Progenitor cell of endocrine pancreas (in vitro differentiated cells): ENCODE results near the gene STK33. TPM values are rescaled to one million over a fixed set of nuclear protein-coding genes. Genes with fewer than 3 reads are reported as not detected.

Experiments used
- DNase-seq: peaks from one replicate; pipeline ENCODE4 v3.0.0; 2021; ENCODE audit warnings: low spot score; ENCODE audit not compliant: unreplicated experiment
- H3K27ac Mint-ChIP-seq: 2 replicates; pipeline ENCODE4 v1.8.0; 2021; ENCODE audit warnings: mild to moderate bottlenecking, moderate library complexity, mixed read lengths
- H3K27me3 Mint-ChIP-seq: 2 replicates; pipeline ENCODE4 v1.8.0; 2021; ENCODE audit warnings: mixed read lengths
- H3K36me3 Mint-ChIP-seq: 2 replicates; pipeline ENCODE4 v1.8.0; 2022; ENCODE audit warnings: mixed read lengths; ENCODE audit not compliant: insufficient read depth
- H3K4me1 Mint-ChIP-seq: 2 replicates; pipeline ENCODE4 v1.8.0; 2021; ENCODE audit warnings: low read depth, mixed read lengths
- H3K4me3 Mint-ChIP-seq: 2 replicates; pipeline ENCODE4 v1.8.0; 2021; ENCODE audit warnings: low read depth, mild to moderate bottlenecking, moderate library complexity, mixed read lengths
- H3K9me3 Mint-ChIP-seq: 2 replicates; pipeline ENCODE4 v1.8.0; 2021; ENCODE audit warnings: low read depth, mixed read lengths
- CTCF ChIP-seq: fragments of 200-600 bp; sonication (generic); IDR thresholded peaks from one replicate; pipeline ENCODE4 v1.5.0; 2021; ENCODE audit warnings: antibody characterized with exemption, mild to moderate bottlenecking; ENCODE audit not compliant: unreplicated experiment
- total RNA-seq: library from RNA; stranded (reverse); gene quantifications from 2 replicates; pipeline ENCODE4 v1.2.1, GENCODE V29; 2021

STK33 gene
- total RNA-seq, 1 donor from 2014 or later: 23.4 TPM

DNA sequence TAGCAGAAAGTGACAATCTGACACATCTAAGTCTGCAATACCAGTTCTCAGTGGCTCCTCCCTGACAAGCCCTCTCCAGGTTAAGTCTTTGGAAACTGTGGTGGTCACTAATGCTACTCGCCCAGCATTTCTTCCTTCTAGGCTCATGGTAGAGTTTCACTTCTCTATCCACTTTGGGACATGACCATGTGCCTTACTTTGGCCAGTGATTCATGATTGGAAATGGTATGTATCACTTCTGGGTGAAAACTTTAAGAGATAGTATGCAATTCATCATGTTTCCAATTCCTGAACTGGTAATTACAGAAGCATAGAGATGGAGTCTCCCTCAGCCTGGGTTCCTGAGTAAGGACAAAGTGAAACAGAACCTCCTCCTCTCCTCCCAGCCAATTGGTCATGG lies 178.8 kb downstream of the STK33 start:
- H3K36me3 Mint-ChIP-seq: peaks cover 8% of the 10 kb centered on the region
- H3K4me3 Mint-ChIP-seq: no peak overlapping the region
- peaks cover 3% of the 10 kb centered on the region for H3K9me3 Mint-ChIP-seq
- no peak for TF ChIP-seq CTCF
- H3K4me1 Mint-ChIP-seq: no peaks in the 10 kb centered on the region
- no peak for DNase-seq
- H3K27ac Mint-ChIP-seq: no peak overlapping the region
- no peaks in the 10 kb centered on the region for H3K27me3 Mint-ChIP-seq

DNA sequence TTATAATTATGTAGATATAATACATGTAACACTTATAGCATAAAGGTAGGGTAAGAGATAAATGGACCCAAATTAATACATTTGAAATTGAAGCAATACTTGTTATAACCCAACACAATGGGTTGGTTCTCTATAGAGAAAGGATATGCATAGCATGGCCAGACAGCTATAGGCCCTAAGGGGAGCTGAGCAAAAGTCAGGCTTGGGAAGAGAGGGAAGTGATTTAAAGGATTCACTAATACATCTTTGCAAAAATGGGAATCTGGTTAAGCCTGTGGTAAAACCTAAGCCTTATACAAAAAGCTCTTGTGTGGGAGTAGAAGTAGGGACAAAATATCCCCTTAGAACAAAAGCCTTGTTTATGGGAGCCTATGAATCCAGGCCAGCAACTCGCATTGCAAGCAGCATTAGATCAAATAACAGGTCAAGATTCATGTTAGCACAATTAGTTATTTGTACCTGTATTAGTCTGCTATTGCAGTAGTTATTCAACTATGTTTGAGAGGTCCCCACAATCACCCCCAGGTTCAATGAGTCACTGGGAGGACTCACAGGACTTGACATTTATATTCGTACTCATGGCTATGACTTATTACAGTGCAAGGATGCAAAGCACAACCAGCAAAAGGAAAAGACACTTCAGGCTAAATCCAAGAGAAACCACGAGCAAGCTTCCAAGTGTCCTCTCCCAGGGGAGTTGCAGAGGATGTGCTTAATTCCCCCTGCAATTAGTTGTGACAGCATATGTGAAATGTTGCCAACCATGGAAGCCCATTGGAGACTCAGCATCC lies 185.7 kb downstream of the STK33 start:
- no peak overlapping the region for H3K27ac Mint-ChIP-seq
- no peak for TF ChIP-seq CTCF
- H3K4me1 Mint-ChIP-seq: no peaks in the 10 kb centered on the region
- peaks cover 5% of the 10 kb centered on the region for H3K9me3 Mint-ChIP-seq
- no peak overlapping the region for H3K4me3 Mint-ChIP-seq
- peaks cover 4% of the 10 kb centered on the region for H3K36me3 Mint-ChIP-seq
- no peak for DNase-seq
- H3K27me3 Mint-ChIP-seq: no peaks in the 10 kb centered on the region

DNA sequence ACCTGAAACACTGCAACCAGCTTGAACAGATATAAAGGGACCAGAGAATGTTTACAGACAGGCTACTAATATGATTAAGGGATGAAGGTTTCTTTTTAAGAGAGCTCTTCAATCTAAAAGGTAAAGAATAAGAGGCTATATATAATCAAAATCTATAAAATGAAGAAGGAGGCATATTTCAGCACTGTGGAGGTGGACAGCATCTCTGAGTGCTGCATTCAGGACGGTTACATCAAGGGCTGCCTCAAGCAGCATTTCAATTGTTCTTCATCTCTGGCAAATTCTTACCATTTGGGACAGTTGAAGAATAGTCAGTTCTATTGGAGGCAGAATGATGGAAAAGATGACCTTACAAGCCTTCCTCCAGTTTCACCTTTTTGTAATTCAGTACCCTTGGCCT lies 190.7 kb downstream of the STK33 start:
- Mint-ChIP-seq H3K4me3 (no peak overlapping the region), H3K9me3 (peaks cover 9% of the 10 kb centered on the region), H3K36me3 (peaks cover 8% of the 10 kb centered on the region), H3K27me3 (no peaks in the 10 kb centered on the region), H3K27ac (no peak overlapping the region), H3K4me1 (no peaks in the 10 kb centered on the region)
- no peak for DNase-seq
- TF ChIP-seq CTCF: no peak

DNA sequence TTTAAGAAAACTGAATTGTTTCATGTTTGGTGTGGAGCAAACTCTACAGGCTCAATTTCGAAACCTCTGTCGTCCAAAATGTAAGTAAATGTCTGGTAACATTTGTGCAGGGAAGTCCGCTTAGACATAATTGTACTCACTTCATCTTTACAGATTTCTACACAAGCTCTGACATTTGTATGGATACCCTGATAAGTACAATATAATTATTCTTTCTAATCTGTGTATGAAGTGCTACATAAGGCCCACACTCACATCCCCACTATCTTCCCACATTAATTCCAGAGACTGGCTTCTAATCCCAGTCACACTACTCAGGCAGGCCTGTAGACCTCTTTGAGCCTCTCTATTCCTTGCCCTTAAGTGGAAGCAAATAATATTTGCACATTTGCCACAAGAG lies 201.1 kb downstream of the STK33 start:
- peaks cover 3% of the 10 kb centered on the region for H3K9me3 Mint-ChIP-seq
- no peak for DNase-seq
- no peak overlapping the region for H3K27ac Mint-ChIP-seq
- no peaks in the 10 kb centered on the region for H3K27me3 Mint-ChIP-seq
- no peak overlapping the region for H3K4me3 Mint-ChIP-seq
- H3K36me3 Mint-ChIP-seq: peaks cover 9% of the 10 kb centered on the region
- no peak for TF ChIP-seq CTCF
- peaks cover 13% of the 10 kb centered on the region for H3K4me1 Mint-ChIP-seq

GRCh38 chr11:8392166-8392565 lies 201.9 kb downstream of the STK33 start:
- Mint-ChIP-seq H3K4me1 (peaks cover 13% of the 10 kb centered on the region), H3K4me3 (no peak overlapping the region), H3K9me3 (no peaks in the 10 kb centered on the region), H3K36me3 (peaks cover 8% of the 10 kb centered on the region), H3K27ac (no peak overlapping the region), H3K27me3 (no peaks in the 10 kb centered on the region)
- no peak for DNase-seq
- TF ChIP-seq CTCF: no peak
